GM12892 (cell line): ENCODE measurements around the gene ZNF853.

Experiments
- POLR2A ChIP-seq: IDR thresholded peaks from 2 replicates; pipeline ENCODE4 v1.6.1; 2011; ENCODE audit warnings: low read depth, low read length, control low read depth
- POLR2AphosphoS5 ChIP-seq: IDR thresholded peaks from 2 replicates; pipeline ENCODE4 v1.6.1; 2011; ENCODE audit warnings: low read depth, low read length, control low read depth

DNA sequence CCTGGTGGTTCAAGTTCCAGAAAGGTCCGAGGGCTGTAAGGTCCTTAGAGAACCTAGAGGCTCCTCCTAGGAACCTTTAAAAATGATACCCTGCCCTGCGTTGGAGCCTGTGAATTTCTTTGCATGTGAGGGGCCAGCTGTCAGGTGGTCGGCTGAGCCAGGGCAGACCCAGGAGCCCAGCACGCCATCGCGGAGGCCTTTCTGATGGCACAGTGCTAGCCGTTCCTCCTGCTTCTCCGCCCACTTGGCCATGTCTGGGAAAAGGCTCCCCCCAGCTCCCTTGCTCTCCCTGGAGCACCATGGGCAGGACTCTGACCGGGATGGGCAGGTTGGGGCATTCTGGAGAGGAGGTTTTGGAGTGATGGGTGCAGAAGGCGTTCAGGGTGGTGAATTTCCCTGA is 29.3 kb downstream of the ZNF853 start:
- TF ChIP-seq POLR2AphosphoS5 = no peak
- no peak for TF ChIP-seq POLR2A
